Panc1 (cell line): Measurements from ENCODE around the gene ZNF165.

Experiments used
- TF ChIP-seq, protein P1 (sequence below): fragments of 450-650 bp; IDR thresholded peaks from 2 replicates; pipeline ENCODE4 v1.5.1; 2017; ENCODE audit warnings: mild to moderate bottlenecking
- TF ChIP-seq, protein P2 (sequence below), 2 experiments: IDR thresholded peaks; 2 replicates each; pipeline ENCODE4 v1.6.1; 2011 to 2012; ENCODE audit warnings: low read depth in 2 of 2, control low read depth in 1 of 2, low read length in 1 of 2, mild to moderate bottlenecking in 1 of 2, moderate library complexity in 1 of 2; ENCODE audit not compliant: insufficient read depth in 1 of 2

DNA sequence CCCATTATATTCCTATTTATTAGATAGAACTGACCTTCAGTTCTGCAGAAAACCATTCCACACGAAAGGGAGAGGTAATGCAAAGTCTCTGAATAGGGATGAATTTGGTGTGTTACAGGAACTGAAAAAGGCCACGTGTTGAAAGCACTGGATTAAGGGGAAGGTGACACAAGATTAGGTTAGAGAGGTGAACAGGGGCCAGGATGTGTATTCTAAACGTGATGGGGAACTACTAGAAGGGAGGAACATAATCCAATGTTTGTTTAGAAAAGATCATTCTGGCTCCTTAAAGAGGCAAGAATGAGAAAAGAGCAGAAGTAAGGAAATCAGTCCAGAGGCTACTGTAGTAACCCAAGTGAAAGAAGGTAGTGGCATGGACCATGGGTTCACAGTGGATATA is 55.0 kb downstream of the ZNF165 start:
- TF ChIP-seq, protein P1, sequence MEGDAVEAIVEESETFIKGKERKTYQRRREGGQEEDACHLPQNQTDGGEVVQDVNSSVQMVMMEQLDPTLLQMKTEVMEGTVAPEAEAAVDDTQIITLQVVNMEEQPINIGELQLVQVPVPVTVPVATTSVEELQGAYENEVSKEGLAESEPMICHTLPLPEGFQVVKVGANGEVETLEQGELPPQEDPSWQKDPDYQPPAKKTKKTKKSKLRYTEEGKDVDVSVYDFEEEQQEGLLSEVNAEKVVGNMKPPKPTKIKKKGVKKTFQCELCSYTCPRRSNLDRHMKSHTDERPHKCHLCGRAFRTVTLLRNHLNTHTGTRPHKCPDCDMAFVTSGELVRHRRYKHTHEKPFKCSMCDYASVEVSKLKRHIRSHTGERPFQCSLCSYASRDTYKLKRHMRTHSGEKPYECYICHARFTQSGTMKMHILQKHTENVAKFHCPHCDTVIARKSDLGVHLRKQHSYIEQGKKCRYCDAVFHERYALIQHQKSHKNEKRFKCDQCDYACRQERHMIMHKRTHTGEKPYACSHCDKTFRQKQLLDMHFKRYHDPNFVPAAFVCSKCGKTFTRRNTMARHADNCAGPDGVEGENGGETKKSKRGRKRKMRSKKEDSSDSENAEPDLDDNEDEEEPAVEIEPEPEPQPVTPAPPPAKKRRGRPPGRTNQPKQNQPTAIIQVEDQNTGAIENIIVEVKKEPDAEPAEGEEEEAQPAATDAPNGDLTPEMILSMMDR = no peak
- TF ChIP-seq, protein P2, sequence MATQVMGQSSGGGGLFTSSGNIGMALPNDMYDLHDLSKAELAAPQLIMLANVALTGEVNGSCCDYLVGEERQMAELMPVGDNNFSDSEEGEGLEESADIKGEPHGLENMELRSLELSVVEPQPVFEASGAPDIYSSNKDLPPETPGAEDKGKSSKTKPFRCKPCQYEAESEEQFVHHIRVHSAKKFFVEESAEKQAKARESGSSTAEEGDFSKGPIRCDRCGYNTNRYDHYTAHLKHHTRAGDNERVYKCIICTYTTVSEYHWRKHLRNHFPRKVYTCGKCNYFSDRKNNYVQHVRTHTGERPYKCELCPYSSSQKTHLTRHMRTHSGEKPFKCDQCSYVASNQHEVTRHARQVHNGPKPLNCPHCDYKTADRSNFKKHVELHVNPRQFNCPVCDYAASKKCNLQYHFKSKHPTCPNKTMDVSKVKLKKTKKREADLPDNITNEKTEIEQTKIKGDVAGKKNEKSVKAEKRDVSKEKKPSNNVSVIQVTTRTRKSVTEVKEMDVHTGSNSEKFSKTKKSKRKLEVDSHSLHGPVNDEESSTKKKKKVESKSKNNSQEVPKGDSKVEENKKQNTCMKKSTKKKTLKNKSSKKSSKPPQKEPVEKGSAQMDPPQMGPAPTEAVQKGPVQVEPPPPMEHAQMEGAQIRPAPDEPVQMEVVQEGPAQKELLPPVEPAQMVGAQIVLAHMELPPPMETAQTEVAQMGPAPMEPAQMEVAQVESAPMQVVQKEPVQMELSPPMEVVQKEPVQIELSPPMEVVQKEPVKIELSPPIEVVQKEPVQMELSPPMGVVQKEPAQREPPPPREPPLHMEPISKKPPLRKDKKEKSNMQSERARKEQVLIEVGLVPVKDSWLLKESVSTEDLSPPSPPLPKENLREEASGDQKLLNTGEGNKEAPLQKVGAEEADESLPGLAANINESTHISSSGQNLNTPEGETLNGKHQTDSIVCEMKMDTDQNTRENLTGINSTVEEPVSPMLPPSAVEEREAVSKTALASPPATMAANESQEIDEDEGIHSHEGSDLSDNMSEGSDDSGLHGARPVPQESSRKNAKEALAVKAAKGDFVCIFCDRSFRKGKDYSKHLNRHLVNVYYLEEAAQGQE (IDR thresholded peaks at IDR 0.05; ENCODE audit: insufficient read depth in 1 of 2, low read depth in 2 of 2, low read length in 1 of 2) = no peak
